Measurements from ENCODE around the gene HOPX. TPM values are rescaled to one million over a fixed set of nuclear protein-coding genes. Genes with fewer than 3 reads are reported as not detected.
A peak's percentile ranks its signal among the peaks of the same experiment; 100 is the strongest.

HOPX gene
- total and polyA plus RNA-seq, 5 experiments from 2014 or later, result 5.0 to 183 (median 6.9) TPM

- Mint-ChIP-seq H3K36me3 (peaks cover 0 to 6% (median under 1%) of the 10 kb centered on the region in 3 donors), H3K27ac (peak overlapping the region in 3 of 10 donors; percentile 65 to 78 (median 66)), H3K4me3 (no peak overlapping the region), H3K4me1 (peaks cover 26 to 65% (median 42%) of the 10 kb centered on the region in 4 donors), H3K9me3 (peaks cover 0 to 6% (median 5%) of the 10 kb centered on the region in 9 donors), H3K27me3 (peaks cover 0 to 11% (median 3%) of the 10 kb centered on the region in 5 donors)
- no peak for DNase-seq
- POLR2A ChIA-PET, result interaction anchor here (0.7 kb wide), 1 partner anchor 185 kb away, joined by 6 read pairs; no protein-coding TSS in a partner anchor
- no peak for ATAC-seq
Measured at GRCh38 chr4:56651056-56651350, 30.1 kb downstream of the HOPX start.

DNA sequence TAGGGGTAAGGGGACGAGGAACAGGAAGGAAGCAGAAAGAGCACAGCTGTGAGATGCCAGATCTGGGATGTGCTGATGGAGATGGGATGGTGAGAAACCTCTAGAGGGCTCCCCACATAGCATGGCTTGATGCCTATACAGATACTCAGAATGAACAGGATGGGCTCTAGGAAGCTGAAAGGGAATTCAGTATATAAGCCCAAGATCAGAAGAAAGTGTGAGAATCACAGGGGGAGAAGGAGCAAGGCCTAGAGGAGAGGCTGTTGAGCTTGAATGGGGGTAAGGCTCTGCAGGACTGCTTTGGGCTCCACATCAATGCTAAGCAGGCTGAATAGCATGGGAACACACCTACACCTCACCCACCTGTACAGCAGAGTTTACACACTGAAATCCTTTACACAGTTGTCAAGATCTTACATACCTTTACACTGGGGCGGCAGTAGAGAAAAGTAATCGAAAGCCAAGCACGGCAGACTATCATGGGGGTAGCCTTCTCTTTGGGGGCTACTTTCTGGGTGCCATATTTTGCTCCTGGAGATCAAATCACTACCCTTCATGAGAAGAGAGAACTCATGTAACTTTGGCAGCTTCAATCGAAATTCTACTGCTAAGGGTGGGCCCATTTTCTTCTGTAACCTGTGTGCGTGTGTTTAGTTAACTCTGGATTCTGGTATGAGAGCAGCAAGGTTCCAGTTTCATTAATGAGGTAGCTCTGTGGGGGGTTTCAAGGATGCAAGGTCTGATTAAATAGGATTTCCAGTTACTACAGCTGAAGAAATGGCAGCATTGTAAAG lies 30.6 kb downstream of the HOPX start:
- peaks cover 26 to 65% (median 41%) of the 10 kb centered on the region in 4 donors for H3K4me1 Mint-ChIP-seq
- DNase-seq, result no peak
- ATAC-seq, result no peak

GRCh38 chr4:56649445-56650261 lies 31.4 kb downstream of the HOPX start:
- peak overlapping the region in 2 of 10 donors; percentile 17 to 38 for H3K4me3 Mint-ChIP-seq
- ATAC-seq (peak in 1 of 2 donors; percentile 18), DNase-seq (no peak)
- H3K36me3 Mint-ChIP-seq, result peaks cover 0 to 9% (median 2%) of the 10 kb centered on the region in 3 donors
- peaks cover 0 to 10% (median 6%) of the 10 kb centered on the region in 9 donors for H3K9me3 Mint-ChIP-seq
- peak overlapping the region in 5 of 10 donors; percentile 11 to 68 (median 65) for H3K27ac Mint-ChIP-seq
- H3K27me3 Mint-ChIP-seq, result peaks cover 0 to 2% (median 0%) of the 10 kb centered on the region in 5 donors
- H3K4me1 Mint-ChIP-seq, result peaks cover 19 to 58% (median 33%) of the 10 kb centered on the region in 4 donors
- POLR2A ChIA-PET, result no interaction called here

More for the DNA sequence above, 30.6 kb downstream of the HOPX start:
- Mint-ChIP-seq H3K27ac (peak overlapping the region in 5 of 10 donors; percentile 24 to 78 (median 66)), H3K4me3 (peak overlapping the region in 2 of 10 donors; percentile 17 to 18), H3K27me3 (peaks cover 0 to 10% (median 3%) of the 10 kb centered on the region in 5 donors), H3K9me3 (peaks cover 0 to 10% (median 6%) of the 10 kb centered on the region in 9 donors), H3K36me3 (peaks cover 0 to 9% (median 2%) of the 10 kb centered on the region in 3 donors)
- POLR2A ChIA-PET, result no interaction called here

DNA sequence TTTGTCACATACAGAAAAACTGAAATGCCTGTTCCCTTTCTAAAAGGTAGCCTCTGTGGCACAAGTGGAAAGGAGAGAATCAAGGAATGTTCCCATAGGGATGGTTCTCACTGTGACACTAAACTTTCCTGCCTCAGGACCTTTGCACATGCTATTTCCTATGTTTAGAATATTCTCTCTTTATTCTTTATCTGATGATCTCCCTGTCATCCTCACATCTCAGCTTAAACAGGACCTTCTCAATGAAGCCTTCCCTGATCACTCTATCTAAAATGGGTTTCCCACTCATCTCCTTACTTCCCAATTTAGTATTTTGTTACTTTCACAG lies 32.3 kb downstream of the HOPX start:
- Mint-ChIP-seq H3K4me1 (peaks cover 14 to 49% (median 25%) of the 10 kb centered on the region in 4 donors), H3K4me3 (no peak overlapping the region), H3K9me3 (peaks cover 0 to 10% (median 6%) of the 10 kb centered on the region in 9 donors)

GRCh38 chr4:56648021-56648823 lies 32.9 kb downstream of the HOPX start:
- Mint-ChIP-seq H3K27ac (peak overlapping the region in 2 of 10 donors; percentile 23 to 46), H3K9me3 (peaks cover 0 to 10% (median 6%) of the 10 kb centered on the region in 9 donors), H3K4me1 (peaks cover 9 to 44% (median 19%) of the 10 kb centered on the region in 4 donors), H3K36me3 (peaks cover 0 to 9% (median 2%) of the 10 kb centered on the region in 3 donors), H3K4me3 (no peak overlapping the region), H3K27me3 (no peaks in the 10 kb centered on the region)
- POLR2A ChIA-PET, result no interaction called here
- DNase-seq (no peak), ATAC-seq (no peak)

More for the DNA sequence above, 32.3 kb downstream of the HOPX start:
- DNase-seq, result no peak
- ATAC-seq, result no peak
- POLR2A ChIA-PET, result no interaction called here
- Mint-ChIP-seq H3K36me3 (peaks cover 0 to 9% (median 2%) of the 10 kb centered on the region in 3 donors), H3K27me3 (no peaks in the 10 kb centered on the region), H3K27ac (peak overlapping the region in 2 of 10 donors; percentile 23 to 46)

- ATAC-seq (no peak), DNase-seq (no peak)
- H3K36me3 Mint-ChIP-seq, result peaks cover 0 to 9% (median 2%) of the 10 kb centered on the region in 3 donors
- H3K4me1 Mint-ChIP-seq, result peaks cover 4 to 31% (median 15%) of the 10 kb centered on the region in 4 donors
- peak overlapping the region in 1 of 10 donors; percentile 58 for H3K27ac Mint-ChIP-seq
- no peak overlapping the region for H3K4me3 Mint-ChIP-seq
- H3K9me3 Mint-ChIP-seq, result peaks cover 0 to 10% (median 6%) of the 10 kb centered on the region in 9 donors
- POLR2A ChIA-PET, result no interaction called here
- no peaks in the 10 kb centered on the region for H3K27me3 Mint-ChIP-seq
Measured at GRCh38 chr4:56646341-56646740, 34.8 kb downstream of the HOPX start.

- Mint-ChIP-seq H3K36me3 (peaks cover 0 to 9% (median 2%) of the 10 kb centered on the region in 3 donors), H3K27me3 (no peaks in the 10 kb centered on the region), H3K4me1 (peaks cover 0 to 20% (median under 1%) of the 10 kb centered on the region in 4 donors), H3K9me3 (peaks cover 0 to 10% (median 6%) of the 10 kb centered on the region in 9 donors), H3K27ac (no peak overlapping the region), H3K4me3 (no peak overlapping the region)
- DNase-seq (no peak), ATAC-seq (no peak)
- POLR2A ChIA-PET, result interaction anchor here (1.6 kb wide), 1 partner anchor 11 kb away, joined by 4 read pairs; no protein-coding TSS in a partner anchor
Measured at GRCh38 chr4:56643596-56643995, 37.5 kb downstream of the HOPX start.

DNA sequence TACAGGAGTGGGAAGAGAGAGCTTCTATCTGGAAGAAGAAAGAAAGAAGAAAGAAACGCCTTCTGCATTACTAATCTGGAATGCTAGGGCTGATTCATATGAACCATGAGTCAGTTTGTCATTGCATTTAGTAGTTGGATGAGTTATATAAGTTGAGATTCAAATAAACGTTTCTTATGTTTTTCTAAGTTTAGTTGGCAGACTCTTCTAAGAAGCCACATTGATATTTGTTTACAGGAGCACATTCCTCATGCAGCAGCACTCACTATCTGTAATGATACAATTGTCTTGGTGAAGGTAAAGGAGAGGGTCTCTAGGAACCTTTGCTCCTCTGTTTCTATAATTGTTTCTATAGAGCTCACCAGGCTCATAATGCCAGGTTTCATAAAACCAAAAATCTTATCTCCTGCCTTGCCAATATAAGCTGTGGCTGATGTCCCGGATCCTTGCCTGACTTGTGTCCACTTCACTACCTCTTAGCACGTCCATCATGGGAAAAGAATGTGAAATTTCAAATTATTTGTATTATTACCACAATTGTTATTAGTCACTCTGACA lies 39.5 kb downstream of the HOPX start:
- H3K4me1 Mint-ChIP-seq, result peaks cover 0 to 13% (median under 1%) of the 10 kb centered on the region in 4 donors

DNA sequence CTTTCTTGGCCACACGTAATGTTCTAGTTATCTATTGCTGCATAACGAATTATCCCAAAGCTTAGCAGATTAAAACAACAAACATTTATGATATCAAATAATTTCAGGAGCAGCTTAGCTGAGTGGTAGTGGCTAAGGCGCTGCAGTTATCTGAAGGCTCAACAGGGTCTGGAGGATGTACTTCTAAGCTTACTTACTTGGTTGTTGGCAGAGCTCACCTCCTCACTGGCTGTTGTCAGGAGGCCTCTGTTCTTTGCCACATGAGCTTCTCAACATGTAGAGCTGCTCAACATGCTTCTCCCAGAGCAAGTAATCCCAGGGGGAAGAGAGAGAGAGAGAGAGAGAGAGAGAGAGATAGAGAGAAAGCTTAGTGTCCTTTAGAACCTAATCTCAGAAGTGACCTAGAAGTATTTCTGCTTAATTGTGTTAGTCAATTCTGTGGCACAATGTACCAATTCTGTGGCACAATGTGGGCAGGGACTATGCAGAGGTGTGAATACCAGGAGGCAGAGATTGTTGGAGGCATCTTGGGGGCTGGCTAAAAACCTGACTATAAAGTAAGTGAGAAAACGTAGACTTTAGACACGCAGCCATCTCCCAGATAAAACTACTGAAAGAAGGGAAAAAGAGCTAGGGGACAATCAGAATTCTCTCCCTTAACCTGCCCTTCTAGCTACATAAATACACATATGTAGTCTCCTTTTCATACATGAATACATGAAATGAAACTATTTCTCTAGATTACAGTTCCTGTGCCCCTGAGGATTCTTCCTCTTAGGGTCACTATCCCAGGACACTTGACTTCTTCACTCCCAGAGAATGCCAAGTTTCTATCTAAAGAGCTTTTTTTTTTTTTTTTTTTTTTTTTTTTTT lies 40.2 kb downstream of the HOPX start:
- POLR2A ChIA-PET, result interaction anchor here (0.5 kb wide), 1 partner anchor 59 kb away, joined by 3 read pairs; no protein-coding TSS in a partner anchor
- Mint-ChIP-seq H3K27me3 (no peaks in the 10 kb centered on the region), H3K9me3 (peaks cover 0 to 4% (median 0%) of the 10 kb centered on the region in 9 donors), H3K27ac (peak overlapping the region in 1 of 10 donors; percentile 54), H3K4me3 (no peak overlapping the region), H3K36me3 (peaks cover 0 to 4% (median under 1%) of the 10 kb centered on the region in 3 donors), H3K4me1 (peaks cover 0 to 13% (median under 1%) of the 10 kb centered on the region in 4 donors)
- ATAC-seq, result no peak
- DNase-seq, result no peak

More for the DNA sequence above, 39.5 kb downstream of the HOPX start:
- no peak for ATAC-seq
- Mint-ChIP-seq H3K36me3 (peaks cover 0 to 8% (median 2%) of the 10 kb centered on the region in 3 donors), H3K4me3 (no peak overlapping the region), H3K27ac (no peak overlapping the region), H3K9me3 (peaks cover 0 to 10% (median 3%) of the 10 kb centered on the region in 9 donors), H3K27me3 (no peaks in the 10 kb centered on the region)
- no peak for DNase-seq
- POLR2A ChIA-PET, result no interaction called here

DNA sequence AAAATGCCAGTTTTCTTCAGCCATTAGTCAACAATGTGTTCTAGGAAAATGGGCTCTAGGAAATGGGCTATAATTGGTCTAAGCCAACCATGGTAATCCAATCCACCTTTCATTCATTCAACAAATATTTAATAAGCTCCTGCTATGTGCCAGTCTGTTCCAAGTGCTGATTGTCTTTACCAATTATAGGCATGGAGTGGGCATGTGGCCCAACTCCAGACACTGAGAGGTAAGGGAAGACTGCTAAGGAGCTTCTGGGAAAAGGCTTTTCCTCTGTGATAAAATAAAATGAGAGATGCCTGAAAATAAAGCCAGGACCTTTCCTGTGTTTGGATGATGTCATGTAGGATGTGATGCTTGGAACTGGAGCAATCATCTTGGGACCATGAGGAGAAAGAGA lies 43.3 kb downstream of the HOPX start:
- ATAC-seq, result no peak
- H3K4me1 Mint-ChIP-seq, result peaks cover 0 to 13% (median under 1%) of the 10 kb centered on the region in 4 donors
- no peak overlapping the region for H3K4me3 Mint-ChIP-seq
- no peak overlapping the region for H3K27ac Mint-ChIP-seq
- no peaks in the 10 kb centered on the region for H3K27me3 Mint-ChIP-seq
- POLR2A ChIA-PET, result no interaction called here
- H3K36me3 Mint-ChIP-seq, result peaks cover 0 to 4% (median 0%) of the 10 kb centered on the region in 3 donors
- no peak for DNase-seq
- H3K9me3 Mint-ChIP-seq, result peaks cover 0 to 4% (median 0%) of the 10 kb centered on the region in 9 donors

DNA sequence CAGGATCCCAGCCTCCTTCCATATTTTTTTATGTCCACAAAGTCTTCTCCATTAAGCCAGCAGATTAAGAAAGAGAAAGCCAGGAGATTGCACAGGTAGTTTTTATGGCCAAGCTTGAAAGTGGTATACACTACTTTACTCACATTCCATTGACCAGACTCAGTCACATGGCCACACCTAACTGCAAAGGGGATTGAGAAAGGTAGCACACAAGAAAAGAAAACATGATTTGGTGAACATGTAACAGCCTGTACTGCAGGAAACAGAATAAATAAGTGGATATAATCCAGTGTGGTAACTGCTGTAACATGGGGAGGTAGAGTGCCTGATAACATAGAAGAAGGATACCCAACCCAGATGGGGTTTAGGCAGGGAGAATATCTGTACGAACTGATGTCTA lies 43.9 kb downstream of the HOPX start:
- peaks cover 0 to 4% (median 0%) of the 10 kb centered on the region in 9 donors for H3K9me3 Mint-ChIP-seq
- ATAC-seq (no peak), DNase-seq (no peak)
- H3K4me1 Mint-ChIP-seq, result peaks cover 0 to 13% (median under 1%) of the 10 kb centered on the region in 4 donors
- H3K4me3 Mint-ChIP-seq, result no peak overlapping the region
- H3K27ac Mint-ChIP-seq, result no peak overlapping the region
- POLR2A ChIA-PET, result no interaction called here
- peaks cover 0 to 4% (median 0%) of the 10 kb centered on the region in 3 donors for H3K36me3 Mint-ChIP-seq
- H3K27me3 Mint-ChIP-seq, result no peaks in the 10 kb centered on the region

All from naive thymus-derived CD8-positive, alpha-beta T cell (primary cell).